SK-N-SH treated with all-trans-retinoic acid at 6 μM for 48 hours (cell line): ENCODE measurements around the gene APOLD1.

Experiments
- ATAC-seq: fragments of 200-7000 bp; cut with Tn5 transposase; 3 replicates; pipeline ENCODE4 v1.9.1; 2020; ENCODE audit warnings: mild to moderate bottlenecking, moderate library complexity
- ARNTL ChIP-seq: fragments of 450-650 bp; formaldehyde crosslinking; IDR thresholded peaks from 2 replicates; pipeline ENCODE4 v1.5.0; 2020; ENCODE audit warnings: low read depth, mild to moderate bottlenecking, moderate library complexity, borderline replicate concordance
- BACH2 ChIP-seq: fragments of 250-450 bp; sonication (Bioruptor Pico); IDR thresholded peaks from 2 replicates; pipeline ENCODE4 v1.9.0; 2021; ENCODE audit warnings: mild to moderate bottlenecking, borderline replicate concordance
- ESRRG ChIP-seq: fragments of 250-450 bp; sonication (Bioruptor Pico); IDR thresholded peaks from 2 replicates; pipeline ENCODE4 v1.6.1; 2021; ENCODE audit warnings: mild to moderate bottlenecking
- GLIS3 ChIP-seq: fragments of 250-450 bp; sonication (Bioruptor Pico); IDR thresholded peaks from 2 replicates; pipeline ENCODE4 v1.5.0; 2020; ENCODE audit warnings: mild to moderate bottlenecking, moderate library complexity
- ISL1 ChIP-seq: fragments of 250-450 bp; sonication (Bioruptor Pico); IDR thresholded peaks from 2 replicates; pipeline ENCODE4 v2.1.2; 2022; ENCODE audit warnings: mild to moderate bottlenecking, moderate library complexity
- OSR1 ChIP-seq: fragments of 250-450 bp; sonication (Bioruptor Pico); IDR thresholded peaks from 2 replicates; pipeline ENCODE4 v1.8.0; 2022; ENCODE audit warnings: moderate library complexity, mild to moderate bottlenecking, inconsistent platforms
- PPARA ChIP-seq: fragments of 250-450 bp; sonication (Bioruptor Pico); IDR thresholded peaks from 2 replicates; pipeline ENCODE4 v1.5.0; 2020; ENCODE audit warnings: mild to moderate bottlenecking, borderline replicate concordance
- RARB ChIP-seq: fragments of 250-450 bp; sonication (Bioruptor Pico); IDR thresholded peaks from 2 replicates; pipeline ENCODE4 v1.8.0; 2021; ENCODE audit warnings: mild to moderate bottlenecking, moderate library complexity
- SNAI2 ChIP-seq: fragments of 250-450 bp; sonication (Bioruptor Pico); IDR thresholded peaks from 2 replicates; pipeline ENCODE4 v1.5.0; 2020; ENCODE audit warnings: mild to moderate bottlenecking, moderate library complexity
- TCF4 ChIP-seq: fragments of 250-450 bp; sonication (Bioruptor Pico); IDR thresholded peaks from 2 replicates; pipeline ENCODE4 v1.8.0; 2021; ENCODE audit warnings: mild to moderate bottlenecking, moderate library complexity, borderline replicate concordance
- TOX ChIP-seq: fragments of 250-450 bp; sonication (Bioruptor Pico); IDR thresholded peaks from 2 replicates; pipeline ENCODE4 v1.8.0; 2021; ENCODE audit warnings: mild to moderate bottlenecking, moderate library complexity, borderline replicate concordance
- ZC3H10 ChIP-seq: fragments of 250-450 bp; sonication (Bioruptor Pico); IDR thresholded peaks from 2 replicates; pipeline ENCODE4 v1.5.1; 2021; ENCODE audit warnings: mild to moderate bottlenecking, moderate library complexity
- ZFP3 ChIP-seq: fragments of 250-450 bp; sonication (Bioruptor Pico); IDR thresholded peaks from 2 replicates; pipeline ENCODE4 v1.5.0; 2020; ENCODE audit warnings: mild to moderate bottlenecking, moderate library complexity
- ZFP30 ChIP-seq: fragments of 450-650 bp; formaldehyde crosslinking; IDR thresholded peaks from 2 replicates; pipeline ENCODE4 v1.5.0; 2022; ENCODE audit warnings: mild to moderate bottlenecking, moderate library complexity
- ZNF565 ChIP-seq: fragments of 450-650 bp; formaldehyde crosslinking; conservative IDR thresholded peaks from 2 replicates; pipeline ENCODE4 v1.5.0; 2020; ENCODE audit warnings: low read depth, mild to moderate bottlenecking, moderate library complexity
- ZNF70 ChIP-seq: fragments of 450-650 bp; formaldehyde crosslinking; IDR thresholded peaks from 2 replicates; pipeline ENCODE4 v1.5.0; 2020; ENCODE audit warnings: mild to moderate bottlenecking, moderate library complexity
- ZNF8 ChIP-seq: fragments of 450-650 bp; formaldehyde crosslinking; IDR thresholded peaks from 2 replicates; pipeline ENCODE4 v1.5.0; 2020; ENCODE audit warnings: mild to moderate bottlenecking, moderate library complexity
- TF ChIP-seq, protein P1 (sequence below): fragments of 250-450 bp; sonication (Bioruptor Pico); IDR thresholded peaks from 2 replicates; pipeline ENCODE4 v1.8.0; 2021; ENCODE audit warnings: low read depth, mild to moderate bottlenecking, moderate library complexity, borderline replicate concordance
- TF ChIP-seq, protein P2 (sequence below): fragments of 250-450 bp; sonication (Bioruptor Pico); IDR thresholded peaks from 2 replicates; pipeline ENCODE4 v1.5.1; 2020; ENCODE audit warnings: low read depth, mild to moderate bottlenecking, moderate library complexity
- TF ChIP-seq, protein P3 (sequence below): fragments of 250-450 bp; sonication (Bioruptor Pico); IDR thresholded peaks from 2 replicates; pipeline ENCODE4 v1.8.0; 2020; ENCODE audit warnings: mild to moderate bottlenecking, moderate library complexity, borderline replicate concordance
- TF ChIP-seq, protein P4 (sequence below): fragments of 250-450 bp; sonication (Bioruptor Pico); IDR thresholded peaks from 2 replicates; pipeline ENCODE4 v1.5.0; 2020; ENCODE audit warnings: mild to moderate bottlenecking, moderate library complexity

The APOLD1 gene

DNA sequence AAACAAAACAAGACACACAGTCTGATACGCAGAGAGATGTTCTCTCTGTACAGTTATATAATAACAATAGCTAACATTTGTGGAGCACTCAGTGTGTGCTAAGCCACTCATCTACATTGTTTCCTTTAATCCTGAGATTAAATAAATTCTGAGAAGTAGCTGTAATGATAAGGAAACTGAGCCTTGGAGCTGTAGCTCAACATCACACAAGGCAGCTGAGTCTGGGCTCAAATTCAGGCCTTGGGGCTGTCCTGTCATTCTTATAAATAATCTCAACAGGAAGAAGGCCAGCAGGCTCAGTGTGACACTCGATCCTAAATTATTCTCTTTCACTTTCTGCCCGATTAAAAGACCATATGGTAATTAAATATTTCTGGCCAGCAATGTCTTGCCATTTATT, 43.8 kb upstream of the APOLD1 start:
- ATAC-seq: peak; percentile 60
- TF ChIP-seq ARNTL: no peak

DNA sequence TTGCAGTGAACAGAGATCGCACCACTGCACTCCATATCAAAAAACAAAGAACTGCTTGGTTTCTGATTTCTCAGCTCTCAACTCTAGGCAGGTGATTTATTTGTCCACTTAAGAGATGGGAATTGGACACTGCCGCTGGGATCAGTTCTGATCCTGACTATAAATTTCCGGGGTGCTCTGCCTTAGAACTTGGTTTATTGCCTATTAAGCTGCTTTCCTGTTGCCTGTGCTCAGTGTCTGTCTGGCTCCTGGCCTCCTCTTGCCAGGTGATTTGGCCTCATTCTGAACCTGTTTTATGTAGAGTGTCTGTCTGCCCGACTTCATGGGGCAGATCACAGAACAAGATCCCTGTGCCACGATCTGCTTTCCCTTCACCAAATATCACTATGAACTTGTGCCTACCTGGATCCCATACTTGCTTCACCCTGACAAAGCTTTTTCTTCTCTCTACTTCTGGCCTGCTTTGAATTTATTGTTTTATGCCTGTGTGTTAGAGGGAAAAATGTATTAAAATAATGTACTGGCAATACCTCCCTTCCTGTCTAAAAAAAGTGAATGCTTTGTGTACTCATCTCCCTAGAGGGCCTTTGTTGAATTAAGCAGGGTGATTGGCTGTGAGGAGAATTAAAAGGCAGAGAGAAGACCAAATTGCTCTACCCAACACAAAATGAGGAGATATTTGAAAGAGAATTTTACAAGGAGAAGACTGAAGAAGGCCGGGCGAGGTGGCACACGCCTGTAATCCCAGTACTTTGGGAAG, 40.7 kb upstream of the APOLD1 start:
- TF ChIP-seq ZC3H10 (CRISPR knock-in tag) (no peak), ZNF8 (CRISPR knock-in tag) (no peak), RARB (no peak), TCF4 (CRISPR knock-in tag) (no peak), ZFP30 (no peak), GLIS3 (CRISPR knock-in tag) (no peak)
- TF ChIP-seq, protein P1, sequence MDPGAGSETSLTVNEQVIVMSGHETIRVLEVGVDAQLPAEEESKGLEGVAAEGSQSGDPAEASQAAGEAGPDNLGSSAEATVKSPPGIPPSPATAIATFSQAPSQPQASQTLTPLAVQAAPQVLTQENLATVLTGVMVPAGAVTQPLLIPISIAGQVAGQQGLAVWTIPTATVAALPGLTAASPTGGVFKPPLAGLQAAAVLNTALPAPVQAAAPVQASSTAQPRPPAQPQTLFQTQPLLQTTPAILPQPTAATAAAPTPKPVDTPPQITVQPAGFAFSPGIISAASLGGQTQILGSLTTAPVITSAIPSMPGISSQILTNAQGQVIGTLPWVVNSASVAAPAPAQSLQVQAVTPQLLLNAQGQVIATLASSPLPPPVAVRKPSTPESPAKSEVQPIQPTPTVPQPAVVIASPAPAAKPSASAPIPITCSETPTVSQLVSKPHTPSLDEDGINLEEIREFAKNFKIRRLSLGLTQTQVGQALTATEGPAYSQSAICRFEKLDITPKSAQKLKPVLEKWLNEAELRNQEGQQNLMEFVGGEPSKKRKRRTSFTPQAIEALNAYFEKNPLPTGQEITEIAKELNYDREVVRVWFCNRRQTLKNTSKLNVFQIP (CRISPR knock-in tag): no peak
- no peak for ATAC-seq

DNA sequence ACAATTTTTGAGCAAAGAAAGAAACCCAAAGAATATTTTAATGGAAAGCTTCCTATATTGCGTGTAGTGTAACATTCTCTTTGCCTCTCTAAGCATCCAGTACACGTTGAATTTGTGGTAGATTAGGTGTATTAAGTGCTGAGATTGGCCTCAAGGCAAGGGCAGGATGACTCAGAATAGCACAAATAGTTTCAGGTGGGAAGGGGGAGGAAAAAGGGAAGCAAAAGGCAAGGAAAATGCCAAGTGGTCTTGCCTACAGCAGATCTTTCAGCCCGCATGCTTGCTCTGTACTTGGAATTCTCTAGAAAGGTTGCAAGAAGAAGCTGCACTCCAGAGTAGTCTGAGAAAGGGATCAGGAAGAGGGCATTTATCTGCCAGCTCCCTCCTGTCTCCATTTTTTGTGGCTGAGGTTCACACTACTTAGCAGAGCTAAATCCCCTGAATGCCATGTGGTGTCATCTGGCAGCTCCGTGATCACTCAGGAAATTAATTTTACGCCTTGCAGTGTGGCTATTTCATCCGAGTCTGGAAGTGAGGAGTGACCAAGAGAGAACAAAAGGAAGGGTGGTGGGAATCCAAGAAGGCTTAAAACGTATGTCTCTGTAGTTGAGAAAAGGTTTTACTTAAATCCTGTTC, 39.8 kb upstream of the APOLD1 start:
- TF ChIP-seq ZNF565 (CRISPR knock-in tag) (no peak), ZFP30 (no peak), OSR1 (CRISPR knock-in tag) (no peak), TCF4 (CRISPR knock-in tag) (no peak), ESRRG (CRISPR knock-in tag) (no peak), BACH2 (CRISPR knock-in tag) (no peak), ZNF70 (CRISPR knock-in tag) (no peak), TOX (CRISPR knock-in tag) (no peak), GLIS3 (CRISPR knock-in tag) (no peak), PPARA (CRISPR knock-in tag) (no peak), ISL1 (no peak), ZFP3 (CRISPR knock-in tag) (no peak), RARB (no peak), SNAI2 (CRISPR knock-in tag) (no peak), ARNTL (no peak)
- TF ChIP-seq, protein P1 (CRISPR knock-in tag): no peak
- TF ChIP-seq, protein P2, sequence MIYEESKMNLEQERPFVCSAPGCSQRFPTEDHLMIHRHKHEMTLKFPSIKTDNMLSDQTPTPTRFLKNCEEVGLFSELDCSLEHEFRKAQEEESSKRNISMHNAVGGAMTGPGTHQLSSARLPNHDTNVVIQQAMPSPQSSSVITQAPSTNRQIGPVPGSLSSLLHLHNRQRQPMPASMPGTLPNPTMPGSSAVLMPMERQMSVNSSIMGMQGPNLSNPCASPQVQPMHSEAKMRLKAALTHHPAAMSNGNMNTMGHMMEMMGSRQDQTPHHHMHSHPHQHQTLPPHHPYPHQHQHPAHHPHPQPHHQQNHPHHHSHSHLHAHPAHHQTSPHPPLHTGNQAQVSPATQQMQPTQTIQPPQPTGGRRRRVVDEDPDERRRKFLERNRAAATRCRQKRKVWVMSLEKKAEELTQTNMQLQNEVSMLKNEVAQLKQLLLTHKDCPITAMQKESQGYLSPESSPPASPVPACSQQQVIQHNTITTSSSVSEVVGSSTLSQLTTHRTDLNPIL (CRISPR knock-in tag): no peak
- TF ChIP-seq, protein P3, sequence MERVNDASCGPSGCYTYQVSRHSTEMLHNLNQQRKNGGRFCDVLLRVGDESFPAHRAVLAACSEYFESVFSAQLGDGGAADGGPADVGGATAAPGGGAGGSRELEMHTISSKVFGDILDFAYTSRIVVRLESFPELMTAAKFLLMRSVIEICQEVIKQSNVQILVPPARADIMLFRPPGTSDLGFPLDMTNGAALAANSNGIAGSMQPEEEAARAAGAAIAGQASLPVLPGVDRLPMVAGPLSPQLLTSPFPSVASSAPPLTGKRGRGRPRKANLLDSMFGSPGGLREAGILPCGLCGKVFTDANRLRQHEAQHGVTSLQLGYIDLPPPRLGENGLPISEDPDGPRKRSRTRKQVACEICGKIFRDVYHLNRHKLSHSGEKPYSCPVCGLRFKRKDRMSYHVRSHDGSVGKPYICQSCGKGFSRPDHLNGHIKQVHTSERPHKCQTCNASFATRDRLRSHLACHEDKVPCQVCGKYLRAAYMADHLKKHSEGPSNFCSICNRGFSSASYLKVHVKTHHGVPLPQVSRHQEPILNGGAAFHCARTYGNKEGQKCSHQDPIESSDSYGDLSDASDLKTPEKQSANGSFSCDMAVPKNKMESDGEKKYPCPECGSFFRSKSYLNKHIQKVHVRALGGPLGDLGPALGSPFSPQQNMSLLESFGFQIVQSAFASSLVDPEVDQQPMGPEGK (CRISPR knock-in tag): no peak
- TF ChIP-seq, protein P4, sequence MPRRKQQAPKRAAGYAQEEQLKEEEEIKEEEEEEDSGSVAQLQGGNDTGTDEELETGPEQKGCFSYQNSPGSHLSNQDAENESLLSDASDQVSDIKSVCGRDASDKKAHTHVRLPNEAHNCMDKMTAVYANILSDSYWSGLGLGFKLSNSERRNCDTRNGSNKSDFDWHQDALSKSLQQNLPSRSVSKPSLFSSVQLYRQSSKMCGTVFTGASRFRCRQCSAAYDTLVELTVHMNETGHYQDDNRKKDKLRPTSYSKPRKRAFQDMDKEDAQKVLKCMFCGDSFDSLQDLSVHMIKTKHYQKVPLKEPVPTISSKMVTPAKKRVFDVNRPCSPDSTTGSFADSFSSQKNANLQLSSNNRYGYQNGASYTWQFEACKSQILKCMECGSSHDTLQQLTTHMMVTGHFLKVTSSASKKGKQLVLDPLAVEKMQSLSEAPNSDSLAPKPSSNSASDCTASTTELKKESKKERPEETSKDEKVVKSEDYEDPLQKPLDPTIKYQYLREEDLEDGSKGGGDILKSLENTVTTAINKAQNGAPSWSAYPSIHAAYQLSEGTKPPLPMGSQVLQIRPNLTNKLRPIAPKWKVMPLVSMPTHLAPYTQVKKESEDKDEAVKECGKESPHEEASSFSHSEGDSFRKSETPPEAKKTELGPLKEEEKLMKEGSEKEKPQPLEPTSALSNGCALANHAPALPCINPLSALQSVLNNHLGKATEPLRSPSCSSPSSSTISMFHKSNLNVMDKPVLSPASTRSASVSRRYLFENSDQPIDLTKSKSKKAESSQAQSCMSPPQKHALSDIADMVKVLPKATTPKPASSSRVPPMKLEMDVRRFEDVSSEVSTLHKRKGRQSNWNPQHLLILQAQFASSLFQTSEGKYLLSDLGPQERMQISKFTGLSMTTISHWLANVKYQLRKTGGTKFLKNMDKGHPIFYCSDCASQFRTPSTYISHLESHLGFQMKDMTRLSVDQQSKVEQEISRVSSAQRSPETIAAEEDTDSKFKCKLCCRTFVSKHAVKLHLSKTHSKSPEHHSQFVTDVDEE (CRISPR knock-in tag): no peak
- TF ChIP-seq, all 23 proteins: peak for 0
- ATAC-seq: no peak
